HUES48 (cell line): ENCODE data around the gene SGK1.

Experiments used
- H3K27ac ChIP-seq: one replicate; pipeline ENCODE4 v1.7.0; 2013; ENCODE audit warnings: low read depth, low read length, inconsistent platforms
- H3K27me3 ChIP-seq: 2 replicates; pipeline ENCODE4 v1.6.1; 2013; ENCODE audit warnings: mild to moderate bottlenecking, low read length; ENCODE audit not compliant: control insufficient read depth, insufficient read depth
- H3K36me3 ChIP-seq: 2 replicates; pipeline ENCODE4 v1.6.1; 2013; ENCODE audit warnings: low read length; ENCODE audit not compliant: control insufficient read depth, insufficient read depth
- H3K4me1 ChIP-seq: 2 replicates; pipeline ENCODE4 v1.6.1; 2013; ENCODE audit warnings: mild to moderate bottlenecking, low read length; ENCODE audit not compliant: control insufficient read depth, insufficient read depth
- H3K4me3 ChIP-seq: 2 replicates; pipeline ENCODE4 v1.5.1; 2013; ENCODE audit warnings: mild to moderate bottlenecking, low read depth, low read length
- H3K9ac ChIP-seq: 2 replicates; pipeline ENCODE4 v1.6.1; 2013; ENCODE audit warnings: mild to moderate bottlenecking, low read depth, low read length, moderate library complexity
- H3K9me3 ChIP-seq: 2 replicates; pipeline ENCODE4 v1.6.1; 2013; ENCODE audit warnings: low read length; ENCODE audit not compliant: control insufficient read depth, insufficient read depth

Gene SGK1

GRCh38 chr6:134119486-134119885, 198.4 kb downstream of the SGK1 start:
- Histone ChIP-seq H3K27ac (no peak overlapping the region), H3K4me1 (0 out of 2 replicates have a peak, but pooled peaks cover 2% of the 10 kb centered on the region), H3K9me3 (no peaks in the 10 kb centered on the region), H3K9ac (no peak overlapping the region), H3K36me3 (no peaks in the 10 kb centered on the region), H3K4me3 (no peak overlapping the region), H3K27me3 (no peaks in the 10 kb centered on the region)
